Astrocyte (in vitro differentiated cells and primary cell): ENCODE data around the gene HDAC10.

ENCODE experiments used
- EZH2 ChIP-seq: IDR thresholded peaks from 2 replicates; pipeline ENCODE4 v1.6.1; 2012; ENCODE audit warnings: mild to moderate bottlenecking, low read length, inconsistent platforms; ENCODE audit not compliant: insufficient read depth
- TF ChIP-seq, protein P1 (sequence below): IDR thresholded peaks from 2 replicates; pipeline ENCODE4 v1.5.1; 2011; ENCODE audit warnings: low read depth, mild to moderate bottlenecking, inconsistent platforms, low read length, moderate library complexity; ENCODE audit not compliant: insufficient read depth

DNA sequence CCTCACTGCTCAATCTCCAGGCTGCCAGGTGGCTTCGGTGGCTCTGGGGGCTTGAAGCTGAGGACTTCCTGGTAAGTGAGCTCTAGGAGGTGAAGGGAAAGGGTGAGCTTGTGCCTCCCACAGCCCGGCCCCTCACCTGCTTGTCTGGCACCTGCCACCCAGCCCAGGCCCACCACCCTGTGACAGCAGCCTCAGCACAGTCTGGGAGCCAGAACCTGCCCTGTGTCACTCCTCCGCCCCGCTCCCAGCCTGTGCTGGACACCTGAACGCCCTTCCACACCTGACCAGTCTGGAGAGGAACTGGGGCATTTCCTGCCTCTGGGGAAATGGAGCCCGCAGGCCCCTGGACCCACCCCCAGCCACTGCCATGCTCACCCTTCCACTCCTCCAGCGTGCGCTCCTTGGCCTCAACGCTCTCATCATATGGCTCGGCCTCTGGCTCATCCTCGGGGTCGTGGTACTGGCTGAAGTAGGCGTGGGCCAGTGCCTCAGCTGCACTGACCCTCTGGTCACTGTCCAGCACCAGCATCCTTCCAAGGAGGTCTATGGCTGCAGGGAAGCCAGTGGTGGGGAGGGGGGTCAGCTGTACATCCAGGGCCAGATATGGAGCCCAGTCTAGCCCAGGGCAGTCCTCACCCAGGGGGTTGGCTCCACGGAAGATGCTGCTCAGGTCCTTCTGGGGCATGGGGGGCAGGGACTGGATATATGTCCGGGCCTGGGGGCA lies 14.0 kb upstream of the HDAC10 start:
- no peak for TF ChIP-seq EZH2
- TF ChIP-seq, protein P1, sequence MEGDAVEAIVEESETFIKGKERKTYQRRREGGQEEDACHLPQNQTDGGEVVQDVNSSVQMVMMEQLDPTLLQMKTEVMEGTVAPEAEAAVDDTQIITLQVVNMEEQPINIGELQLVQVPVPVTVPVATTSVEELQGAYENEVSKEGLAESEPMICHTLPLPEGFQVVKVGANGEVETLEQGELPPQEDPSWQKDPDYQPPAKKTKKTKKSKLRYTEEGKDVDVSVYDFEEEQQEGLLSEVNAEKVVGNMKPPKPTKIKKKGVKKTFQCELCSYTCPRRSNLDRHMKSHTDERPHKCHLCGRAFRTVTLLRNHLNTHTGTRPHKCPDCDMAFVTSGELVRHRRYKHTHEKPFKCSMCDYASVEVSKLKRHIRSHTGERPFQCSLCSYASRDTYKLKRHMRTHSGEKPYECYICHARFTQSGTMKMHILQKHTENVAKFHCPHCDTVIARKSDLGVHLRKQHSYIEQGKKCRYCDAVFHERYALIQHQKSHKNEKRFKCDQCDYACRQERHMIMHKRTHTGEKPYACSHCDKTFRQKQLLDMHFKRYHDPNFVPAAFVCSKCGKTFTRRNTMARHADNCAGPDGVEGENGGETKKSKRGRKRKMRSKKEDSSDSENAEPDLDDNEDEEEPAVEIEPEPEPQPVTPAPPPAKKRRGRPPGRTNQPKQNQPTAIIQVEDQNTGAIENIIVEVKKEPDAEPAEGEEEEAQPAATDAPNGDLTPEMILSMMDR = no peak
